Liver (tissue), 9 donors: Measurements from ENCODE around the gene PRDM12. TPM values are rescaled to one million over a fixed set of nuclear protein-coding genes. Genes with fewer than 3 reads are reported as not detected.

Source experiments
- DNase-seq: peaks from one replicate; pipeline ENCODE4 v3.0.0-alpha.2; 2017; ENCODE audit warnings: low spot score
- H3K27ac ChIP-seq, 2 donors: one replicate each; pipeline ENCODE4 v1.7.0; 2013; ENCODE audit warnings: inconsistent platforms in 2 of 2, low read length in 2 of 2, control low read depth in 1 of 2, low read depth in 1 of 2, mild to moderate bottlenecking in 1 of 2
- H3K27me3 ChIP-seq, 4 donors: one replicate each; pipeline versions ENCODE4 v1.6.1 to v1.7.0; 2013; ENCODE audit warnings: low read length in 3 of 4, inconsistent platforms in 1 of 4, mild to moderate bottlenecking in 1 of 4, moderate library complexity in 1 of 4; ENCODE audit not compliant: control insufficient read depth in 4 of 4, insufficient read depth in 4 of 4
- H3K36me3 ChIP-seq, 4 donors: one replicate each; pipeline versions ENCODE4 v1.6.1 to v1.7.0; 2013; ENCODE audit warnings: low read length in 3 of 4, mild to moderate bottlenecking in 3 of 4, low read depth in 1 of 4, moderate library complexity in 1 of 4; ENCODE audit not compliant: control insufficient read depth in 4 of 4, insufficient read depth in 3 of 4
- H3K4me1 ChIP-seq, 4 donors: one replicate each; pipeline versions ENCODE4 v1.6.1 to v1.7.0; 2013; ENCODE audit warnings: low read length in 3 of 4, mild to moderate bottlenecking in 3 of 4, moderate library complexity in 1 of 4; ENCODE audit not compliant: control insufficient read depth in 4 of 4, insufficient read depth in 4 of 4
- H3K4me3 ChIP-seq, 3 donors: one replicate each; pipeline versions ENCODE4 v1.6.1 to v1.7.0; 2013; ENCODE audit warnings: low read length in 3 of 3, control low read depth in 1 of 3, low read depth in 1 of 3, mild to moderate bottlenecking in 1 of 3
- H3K9ac ChIP-seq, 2 donors: one replicate each; pipeline ENCODE4 v1.7.0; 2013; ENCODE audit warnings: low read length in 2 of 2, mild to moderate bottlenecking in 2 of 2, moderate library complexity in 2 of 2, control low read depth in 1 of 2, low read depth in 1 of 2
- H3K9me3 ChIP-seq, 4 donors: one replicate each; pipeline versions ENCODE4 v1.6.1 to v1.7.0; 2013; ENCODE audit warnings: low read length in 3 of 4; ENCODE audit not compliant: control insufficient read depth in 4 of 4
- CTCF ChIP-seq: fragments of 150-350 bp; IDR thresholded peaks from 2 replicates; pipeline ENCODE4 v1.5.1; 2017; ENCODE audit warnings: improper control_type of control experiment, low read depth, low read length; ENCODE audit not compliant: missing input control
- EGR1 ChIP-seq, 2 donors: IDR thresholded peaks; 2 replicates each; pipeline ENCODE4 v1.6.1; 2016 to 2018; ENCODE audit warnings: antibody characterized with exemption in 2 of 2, low read depth in 2 of 2
- FOXA1 ChIP-seq: IDR thresholded peaks from 2 replicates; pipeline ENCODE4 v1.6.1; 2016; ENCODE audit warnings: antibody characterized with exemption
- FOXA2 ChIP-seq: IDR thresholded peaks from 2 replicates; pipeline ENCODE4 v1.6.1; 2016; ENCODE audit warnings: antibody characterized with exemption
- GABPA ChIP-seq, 2 donors: IDR thresholded peaks in 1 of 2; conservative IDR thresholded peaks in 1 of 2; 2 replicates each; pipeline ENCODE4 v1.6.1; 2016; ENCODE audit warnings: antibody characterized with exemption in 2 of 2, mild to moderate bottlenecking in 1 of 2, moderate library complexity in 1 of 2
- HNF4A ChIP-seq, 2 donors: conservative IDR thresholded peaks; 2 replicates each; pipeline ENCODE4 v1.6.1; 2016; ENCODE audit warnings: antibody characterized with exemption in 2 of 2, mild to moderate bottlenecking in 2 of 2
- HNF4G ChIP-seq: IDR thresholded peaks from 2 replicates; pipeline ENCODE4 v1.6.1; 2016; ENCODE audit warnings: antibody characterized with exemption
- JUND ChIP-seq, 2 donors: IDR thresholded peaks; 2 replicates each; pipeline ENCODE4 v1.6.1; 2016; ENCODE audit warnings: antibody characterized with exemption in 2 of 2
- NR2F2 ChIP-seq: IDR thresholded peaks from 2 replicates; pipeline ENCODE4 v1.6.1; 2016; ENCODE audit warnings: antibody characterized with exemption
- RAD21 ChIP-seq, 2 donors: IDR thresholded peaks; 2 replicates each; pipeline ENCODE4 v1.6.1; 2016; ENCODE audit warnings: antibody characterized with exemption in 2 of 2, mild to moderate bottlenecking in 2 of 2
- REST ChIP-seq: IDR thresholded peaks from 2 replicates; pipeline ENCODE4 v1.6.1; 2016; ENCODE audit warnings: antibody characterized with exemption, mild to moderate bottlenecking
- RXRA ChIP-seq, 2 donors: IDR thresholded peaks; 2 replicates each; pipeline ENCODE4 v1.6.1; 2017 to 2018; ENCODE audit warnings: antibody characterized with exemption in 2 of 2, mild to moderate bottlenecking in 1 of 2
- SP1 ChIP-seq: IDR thresholded peaks from 2 replicates; pipeline ENCODE4 v1.6.1; 2018; ENCODE audit warnings: antibody characterized with exemption, mild to moderate bottlenecking
- TAF1 ChIP-seq: conservative IDR thresholded peaks from 2 replicates; pipeline ENCODE4 v1.6.1; 2016; ENCODE audit warnings: antibody characterized with exemption, mild to moderate bottlenecking
- YY1 ChIP-seq: IDR thresholded peaks from 2 replicates; pipeline ENCODE4 v1.6.1; 2016; ENCODE audit warnings: antibody characterized with exemption, mild to moderate bottlenecking
- WGBS: extraction: QIAGEN DNeasy Blood & Tissue Kit; methylation state at CpG from one replicate; pipeline ENCODE4 v1.1.7; 2013; 5-methylcytosine and 5-hydroxymethylcytosine counted together
- polyA plus RNA-seq, 2 donors: library from polyadenylated mRNA; stranded (reverse) in 1 of 2; unstranded in 1 of 2; fragments of 200-250 nt in 1 of 2; fragments of >200 nt in 1 of 2; fragmentation: Nextera tagmentation in 1 of 2; extraction: Ambion mirVana in 1 of 2; gene quantifications; one replicate each; pipeline versions ENCODE4 v1.2.1 to v1.2.3, GENCODE V29; 2013 to 2015
- total RNA-seq, 2 donors: library from RNA; depleted of rRNA; stranded (reverse); fragments of >200 nt; gene quantifications; one replicate each; pipeline ENCODE4 v1.2.3, GENCODE V29; 2014
- TF ChIP-seq, protein P1 (sequence below): IDR thresholded peaks from 2 replicates; pipeline ENCODE4 v1.6.1; 2016; ENCODE audit warnings: antibody characterized with exemption
- TF ChIP-seq, protein P2 (sequence below): IDR thresholded peaks from 2 replicates; pipeline ENCODE4 v1.6.1; 2016; ENCODE audit warnings: antibody characterized with exemption
- TF ChIP-seq, protein P3 (sequence below): IDR thresholded peaks from 2 replicates; pipeline ENCODE4 v1.6.1; 2016; ENCODE audit warnings: antibody characterized with exemption
- donor health status: healthy.
- donor health status: healthy.
- donor health status: healthy.
- donor health status: healthy.
- donor health status: healthy.

The PRDM12 gene
- total and polyA plus RNA-seq, 4 donors: 0.02 TPM; not detected in 3

DNA sequence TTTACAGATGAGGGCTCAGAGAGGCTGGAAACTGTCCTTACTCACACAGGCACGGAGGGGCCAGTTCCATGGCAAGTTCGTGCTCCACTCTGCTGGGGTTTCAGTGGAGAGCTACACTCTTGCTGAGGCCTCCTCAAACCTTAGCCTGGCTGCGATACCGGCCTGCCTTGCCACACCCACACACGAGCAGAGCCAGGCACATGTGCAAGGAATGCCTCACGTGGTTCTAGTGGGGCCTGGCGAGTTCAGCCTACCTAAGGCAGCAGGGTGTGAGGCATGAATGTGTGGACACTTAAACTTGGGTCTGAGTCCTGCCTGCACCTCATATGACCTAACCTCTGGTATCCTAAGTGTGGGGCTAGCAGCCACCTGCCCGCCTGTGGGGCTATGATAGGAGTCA, 21.5 kb upstream of the PRDM12 start:
- H3K9ac ChIP-seq: no peak overlapping the region
- H3K27ac ChIP-seq: no peak overlapping the region
- H3K27me3 ChIP-seq: no peaks in the 10 kb centered on the region
- no peak overlapping the region for H3K4me3 ChIP-seq
- H3K9me3 ChIP-seq: no peaks in the 10 kb centered on the region
- no peak for DNase-seq
- no peaks in the 10 kb centered on the region for H3K4me1 ChIP-seq
- TF ChIP-seq RXRA (IDR thresholded peaks at IDR 0.05): no peak
- TF ChIP-seq NR2F2: no peak
- no peak for TF ChIP-seq GABPA (IDR thresholded peaks at IDR 0.05 in 1 of 2, conservative IDR thresholded peaks at IDR 0.05 in 1 of 2)
- TF ChIP-seq SP1: no peak
- no peak for TF ChIP-seq TAF1
- no peak for TF ChIP-seq EGR1 (IDR thresholded peaks at IDR 0.05; ENCODE audit: low read depth in 2 of 2)
- TF ChIP-seq HNF4G: no peak
- TF ChIP-seq YY1: no peak
- TF ChIP-seq, protein P1, sequence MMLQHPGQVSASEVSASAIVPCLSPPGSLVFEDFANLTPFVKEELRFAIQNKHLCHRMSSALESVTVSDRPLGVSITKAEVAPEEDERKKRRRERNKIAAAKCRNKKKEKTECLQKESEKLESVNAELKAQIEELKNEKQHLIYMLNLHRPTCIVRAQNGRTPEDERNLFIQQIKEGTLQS: no peak
- TF ChIP-seq FOXA1: no peak
- no peak for TF ChIP-seq RAD21 (IDR thresholded peaks at IDR 0.05)
- TF ChIP-seq, protein P2, sequence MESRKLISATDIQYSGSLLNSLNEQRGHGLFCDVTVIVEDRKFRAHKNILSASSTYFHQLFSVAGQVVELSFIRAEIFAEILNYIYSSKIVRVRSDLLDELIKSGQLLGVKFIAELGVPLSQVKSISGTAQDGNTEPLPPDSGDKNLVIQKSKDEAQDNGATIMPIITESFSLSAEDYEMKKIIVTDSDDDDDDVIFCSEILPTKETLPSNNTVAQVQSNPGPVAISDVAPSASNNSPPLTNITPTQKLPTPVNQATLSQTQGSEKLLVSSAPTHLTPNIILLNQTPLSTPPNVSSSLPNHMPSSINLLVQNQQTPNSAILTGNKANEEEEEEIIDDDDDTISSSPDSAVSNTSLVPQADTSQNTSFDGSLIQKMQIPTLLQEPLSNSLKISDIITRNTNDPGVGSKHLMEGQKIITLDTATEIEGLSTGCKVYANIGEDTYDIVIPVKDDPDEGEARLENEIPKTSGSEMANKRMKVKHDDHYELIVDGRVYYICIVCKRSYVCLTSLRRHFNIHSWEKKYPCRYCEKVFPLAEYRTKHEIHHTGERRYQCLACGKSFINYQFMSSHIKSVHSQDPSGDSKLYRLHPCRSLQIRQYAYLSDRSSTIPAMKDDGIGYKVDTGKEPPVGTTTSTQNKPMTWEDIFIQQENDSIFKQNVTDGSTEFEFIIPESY: no peak
- TF ChIP-seq, protein P3, sequence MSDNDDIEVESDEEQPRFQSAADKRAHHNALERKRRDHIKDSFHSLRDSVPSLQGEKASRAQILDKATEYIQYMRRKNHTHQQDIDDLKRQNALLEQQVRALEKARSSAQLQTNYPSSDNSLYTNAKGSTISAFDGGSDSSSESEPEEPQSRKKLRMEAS: no peak
- TF ChIP-seq CTCF: no peak
- no peak for TF ChIP-seq REST
- 93% methylated on average over 8 of the region's 8 CpGs for WGBS
- H3K36me3 ChIP-seq: peaks cover 0 to 9% (median 4%) of the 10 kb centered on the region in 4 donors

DNA sequence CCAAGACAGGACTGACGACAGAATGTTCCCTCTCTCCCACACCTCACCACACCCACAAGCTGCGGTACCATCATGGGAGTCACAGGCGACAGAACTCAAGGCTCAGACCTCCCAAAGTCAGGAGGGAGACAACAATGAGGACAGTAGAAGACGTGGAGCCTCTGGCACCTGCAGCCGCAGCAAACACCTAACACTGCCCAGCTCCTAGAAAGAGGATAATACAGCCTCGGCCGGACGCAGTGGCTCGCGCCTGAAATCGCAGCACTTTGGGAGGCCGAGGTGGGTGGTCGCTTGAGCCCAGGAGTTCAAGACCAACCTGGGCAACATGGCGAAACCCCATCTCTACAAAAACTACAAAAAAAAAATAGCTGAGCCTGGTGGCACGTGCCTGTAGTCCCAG, 13.2 kb upstream of the PRDM12 start:
- H3K4me3 ChIP-seq: no peak overlapping the region
- WGBS: 86% methylated on average over 15 of the region's 15 CpGs
- H3K9ac ChIP-seq: no peak overlapping the region
- no peaks in the 10 kb centered on the region for H3K4me1 ChIP-seq
- H3K27ac ChIP-seq: no peak overlapping the region
- no peak for DNase-seq
- no peaks in the 10 kb centered on the region for H3K9me3 ChIP-seq
- peaks cover 0 to 2% (median 0%) of the 10 kb centered on the region in 4 donors for H3K27me3 ChIP-seq
- H3K36me3 ChIP-seq: no peaks in the 10 kb centered on the region
- TF ChIP-seq GABPA (IDR thresholded peaks at IDR 0.05 in 1 of 2, conservative IDR thresholded peaks at IDR 0.05 in 1 of 2) (no peak), TAF1 (no peak), REST (no peak), FOXA2 (no peak), JUND (IDR thresholded peaks at IDR 0.05) (no peak), NR2F2 (no peak), SP1 (no peak), HNF4A (conservative IDR thresholded peaks at IDR 0.05) (no peak), EGR1 (IDR thresholded peaks at IDR 0.05; ENCODE audit: low read depth in 2 of 2) (no peak), FOXA1 (no peak), RAD21 (IDR thresholded peaks at IDR 0.05) (no peak), HNF4G (no peak), RXRA (IDR thresholded peaks at IDR 0.05) (no peak), YY1 (no peak)
- TF ChIP-seq, protein P1: no peak
